ENCODE results near the gene BNIP5. TPM values are rescaled to one million over a fixed set of nuclear protein-coding genes. Genes with fewer than 3 reads are reported as not detected.

Gene BNIP5
- total and polyA plus RNA-seq, 12 donors: 0.04 to 0.11 TPM; not detected in 10

GRCh38 chr6:36333171-36333895 is 3.4 kb downstream of the BNIP5 start:
- H3K27ac ChIP-seq: no peak overlapping the region
- no peak for TF ChIP-seq CTCF (IDR thresholded peaks at IDR 0.05)
- no peak for TF ChIP-seq POLR2A (IDR thresholded peaks at IDR 0.05)
- H3K9me3 ChIP-seq (replicated peaks in 1 of 3): no peaks in the 10 kb centered on the region
- H3K36me3 ChIP-seq (replicated peaks in 1 of 2): no peaks in the 10 kb centered on the region
- WGBS, 4 donors: 58 to 63% (median 61%) methylated on average over 8 of the region's 8 CpGs
- intact Hi-C loops (cut with DNase I): no loop called here
- H3K4me1 ChIP-seq (replicated peaks in 1 of 2): peaks cover 0 to 10% of the 10 kb centered on the region in 2 donors
- DNase-seq: no peak
- peaks cover 7% of the 10 kb centered on the region for H3K27me3 ChIP-seq
- H3K4me3 ChIP-seq: no peak overlapping the region

DNA sequence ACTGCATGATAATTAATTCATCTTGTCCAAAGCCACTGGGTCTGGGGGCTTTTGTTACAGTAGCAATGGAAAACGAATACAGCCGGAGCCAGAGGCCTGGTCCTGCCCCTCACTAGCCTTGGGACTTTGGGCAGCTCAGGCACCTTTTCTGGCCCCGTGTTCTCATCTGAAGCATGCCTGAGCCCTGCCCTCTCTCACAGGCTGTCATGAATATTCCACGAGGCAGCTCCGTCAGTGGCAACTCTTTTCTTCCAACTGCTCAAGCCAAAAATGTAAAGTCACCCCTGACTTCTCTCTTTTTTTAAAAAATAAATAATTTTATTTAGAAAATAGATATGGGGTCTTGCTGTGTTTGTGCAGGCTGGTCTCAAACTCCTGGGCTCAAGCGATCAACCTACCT is 5.3 kb downstream of the BNIP5 start:
- TF ChIP-seq CTCF (IDR thresholded peaks at IDR 0.05): no peak
- no peak for TF ChIP-seq POLR2A (IDR thresholded peaks at IDR 0.05)
- DNase-seq: no peak
- Histone ChIP-seq H3K36me3 (replicated peaks in 1 of 2) (no peaks in the 10 kb centered on the region), H3K4me1 (replicated peaks in 1 of 2) (peaks cover 0 to 20% of the 10 kb centered on the region in 2 donors), H3K9me3 (replicated peaks in 1 of 3) (no peaks in the 10 kb centered on the region), H3K27me3 (peaks cover 7% of the 10 kb centered on the region), H3K4me3 (no peak overlapping the region), H3K27ac (no peak overlapping the region)
- intact Hi-C loops (cut with DNase I): no loop called here
- 93 to 98% (median 94%) methylated on average over 6 of the region's 6 CpGs for WGBS, 4 donors

GRCh38 chr6:36330366-36330765 is 6.3 kb downstream of the BNIP5 start:
- no peak for DNase-seq

DNA sequence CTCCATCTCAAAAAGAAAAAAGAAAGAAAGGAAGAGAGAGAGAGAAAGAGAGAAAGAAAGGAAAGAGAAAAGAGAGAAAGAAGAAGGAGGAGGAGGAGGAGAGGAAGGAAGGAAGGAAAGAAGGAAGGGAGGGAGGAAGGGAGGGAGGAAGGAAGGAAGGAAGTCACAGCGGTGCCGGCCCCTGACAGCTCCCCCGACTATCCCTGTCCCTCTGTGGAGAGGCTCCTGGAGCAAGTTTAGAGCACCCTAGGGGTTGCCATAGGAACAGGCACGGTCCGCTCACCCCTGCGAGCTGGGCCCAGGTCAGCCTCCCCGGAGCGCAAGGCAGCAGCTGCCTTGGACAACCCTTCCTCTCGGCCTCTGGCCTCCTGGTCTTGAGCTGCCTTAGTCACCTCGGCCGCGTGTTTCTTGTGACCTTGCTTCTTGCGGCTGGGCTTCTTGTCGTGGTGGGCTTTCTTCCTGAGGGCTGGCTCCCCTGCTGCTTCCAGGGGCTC is 6.8 kb downstream of the BNIP5 start:
- Histone ChIP-seq H3K4me3 (no peak overlapping the region), H3K27me3 (no peaks in the 10 kb centered on the region), H3K9me3 (replicated peaks in 1 of 3) (no peaks in the 10 kb centered on the region), H3K36me3 (replicated peaks in 1 of 2) (no peaks in the 10 kb centered on the region), H3K4me1 (replicated peaks in 1 of 2) (peaks cover 0 to 16% of the 10 kb centered on the region in 2 donors), H3K27ac (no peak overlapping the region)
- intact Hi-C loops (cut with DNase I): no loop called here
- no peak for DNase-seq
- 50 to 74% (median 71%) methylated on average over 6 to 14 of the region's 14 CpGs for WGBS, 4 donors
- no peak for TF ChIP-seq POLR2A (IDR thresholded peaks at IDR 0.05)
- no peak for TF ChIP-seq CTCF (IDR thresholded peaks at IDR 0.05)

More at GRCh38 chr6:36330366-36330765, 6.3 kb downstream of the BNIP5 start:
- Histone ChIP-seq H3K27ac (no peak overlapping the region), H3K36me3 (replicated peaks in 1 of 2) (no peaks in the 10 kb centered on the region), H3K27me3 (peaks cover 2% of the 10 kb centered on the region), H3K9me3 (replicated peaks in 1 of 3) (no peaks in the 10 kb centered on the region), H3K4me3 (no peak overlapping the region), H3K4me1 (replicated peaks in 1 of 2) (peaks cover 0 to 17% of the 10 kb centered on the region in 2 donors)
- WGBS, 4 donors: 90 to 99% (median 92%) methylated on average over 7 to 14 of the region's 14 CpGs
- intact Hi-C loops (cut with DNase I): no loop called here
- TF ChIP-seq CTCF (IDR thresholded peaks at IDR 0.05) (no peak), POLR2A (IDR thresholded peaks at IDR 0.05) (no peak)
